Lower leg skin (tissue), 3 donors: ENCODE data around the gene PHF3.

Experiments used
- CTCF ChIP-seq, 3 donors: fragments of 450-650 bp; IDR thresholded peaks; one replicate each; pipeline ENCODE4 v1.5.1; 2016; ENCODE audit warnings: antibody characterized with exemption in 3 of 3, mild to moderate bottlenecking in 3 of 3, moderate library complexity in 2 of 3
- POLR2A ChIP-seq, 2 donors: fragments of 450-650 bp; IDR thresholded peaks; one replicate each; pipeline ENCODE4 v1.6.1; 2016 to 2017; ENCODE audit warnings: antibody characterized with exemption in 2 of 2, mild to moderate bottlenecking in 1 of 2, moderate library complexity in 1 of 2

- no peak for TF ChIP-seq CTCF (IDR thresholded peaks at IDR 0.05)
- no peak for TF ChIP-seq POLR2A (IDR thresholded peaks at IDR 0.05)
Observed at GRCh38 chr6:63739094-63739687, 103.6 kb downstream of the PHF3 start.
